NCI-H748 treated with DMSO at 0.1 percent for 48 hours (cell line): ENCODE measurements around the gene PLPP7.
"Not testable (repeated sequence)": the region's sequence is repeated elsewhere in the genome, so short reads cannot be mapped to it uniquely, and the experiment has no call there.

Experiments
- DNase-seq: peaks from one replicate; lab custom pipeline; 2025; lab: John Stamatoyannopoulos, UW

The PLPP7 gene

DNA sequence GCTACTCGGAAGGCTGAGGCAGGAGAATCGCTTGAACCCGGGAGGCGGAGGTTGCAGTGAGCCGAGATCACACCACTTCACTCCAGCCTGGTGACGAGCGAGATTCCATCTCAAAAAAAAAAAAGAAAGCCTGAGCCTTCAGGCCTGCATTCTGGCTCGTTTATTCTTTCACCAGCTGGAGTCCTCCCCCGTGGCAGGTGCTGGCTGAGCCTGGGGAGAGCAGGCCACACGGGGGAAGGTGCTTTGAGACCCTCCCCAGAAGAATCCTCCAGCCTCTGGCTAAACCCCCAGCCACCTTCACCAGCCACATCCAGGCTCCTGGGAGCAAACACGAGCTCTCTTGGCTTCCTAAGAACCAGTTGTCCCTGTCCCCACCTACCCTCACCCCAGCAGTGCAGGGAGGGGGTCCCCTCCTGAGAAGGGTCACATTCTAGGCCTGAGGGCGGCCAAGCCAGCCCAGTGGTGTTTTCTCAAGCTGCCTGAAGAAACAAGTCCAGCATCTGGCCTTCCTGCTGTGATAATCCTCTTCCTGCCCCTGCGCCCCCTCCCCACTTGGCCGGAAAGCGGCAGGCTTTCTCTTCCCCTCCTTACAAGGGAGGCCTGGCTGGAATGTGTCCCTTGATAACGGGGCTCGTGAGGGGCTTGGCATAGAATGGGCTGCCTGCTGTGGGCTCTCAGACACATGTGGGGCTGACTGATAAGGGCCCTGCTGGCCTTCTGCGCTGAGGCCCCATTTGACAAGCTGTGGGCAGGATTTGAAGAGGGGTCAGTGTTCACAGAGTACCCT, 41.5 kb downstream of the PLPP7 start:
- DNase-seq, result no peak

DNA sequence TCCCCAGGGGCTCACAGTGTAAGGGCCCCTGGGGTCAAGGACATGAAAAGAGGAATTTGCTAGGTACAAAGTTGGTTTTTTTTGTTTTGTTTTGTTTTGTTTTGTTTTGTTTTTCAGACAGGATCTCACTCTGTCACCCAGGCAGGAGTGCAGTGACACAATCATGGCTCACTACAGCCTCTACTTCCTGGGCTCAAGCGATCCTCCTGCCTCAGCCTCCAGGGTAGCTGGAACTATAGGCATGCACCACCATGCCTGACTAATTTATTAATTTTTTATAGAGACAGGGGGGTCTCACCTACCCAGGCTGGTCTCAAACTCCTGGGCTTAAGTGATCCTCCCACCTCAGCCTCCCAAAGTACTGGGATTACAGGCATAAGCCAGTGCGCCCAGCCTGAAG, 42.5 kb downstream of the PLPP7 start:
- DNase-seq, result not testable (repeated sequence)

DNA sequence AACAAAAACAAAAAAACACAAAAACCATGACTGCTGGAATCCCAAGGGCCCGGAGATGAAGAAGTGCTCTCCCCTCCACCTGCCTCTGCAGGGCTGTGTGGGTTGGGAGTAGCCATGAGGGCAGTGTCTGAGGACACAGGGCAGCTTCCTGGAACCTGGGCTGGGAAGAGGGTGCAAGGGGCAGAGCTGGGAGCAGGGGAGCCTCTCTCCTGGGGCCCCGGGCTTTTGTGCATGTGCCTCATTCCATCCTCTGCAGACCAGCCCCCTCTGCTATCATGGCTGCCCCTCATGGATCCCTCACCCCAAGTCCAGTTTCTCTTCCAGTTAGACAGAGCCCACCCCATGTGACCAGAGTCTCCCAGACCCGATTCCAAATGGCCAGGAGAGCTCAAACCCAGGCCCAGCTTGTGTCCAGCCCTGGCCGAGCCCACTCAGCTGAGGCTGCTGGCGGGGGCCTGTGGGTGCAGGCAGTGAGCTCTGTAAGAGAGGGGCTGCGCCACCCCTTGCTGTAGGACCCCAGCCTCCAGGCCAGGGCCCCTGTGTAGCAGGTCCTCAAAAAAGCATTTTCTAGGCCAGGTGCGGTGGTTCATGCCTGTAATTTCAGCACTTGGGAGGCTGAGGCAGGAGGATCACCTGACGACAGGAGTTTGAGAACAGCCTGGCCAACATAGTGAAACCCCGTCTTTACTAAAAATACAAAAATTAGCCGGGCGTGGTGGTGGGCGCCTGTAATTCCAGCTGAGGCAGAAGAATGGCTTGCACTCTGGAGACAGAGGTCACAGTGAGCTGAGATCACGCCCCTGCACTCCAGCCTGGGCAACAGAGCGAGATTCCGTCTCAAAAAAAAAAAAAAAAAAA, 44.5 kb downstream of the PLPP7 start:
- no peak for DNase-seq

DNA sequence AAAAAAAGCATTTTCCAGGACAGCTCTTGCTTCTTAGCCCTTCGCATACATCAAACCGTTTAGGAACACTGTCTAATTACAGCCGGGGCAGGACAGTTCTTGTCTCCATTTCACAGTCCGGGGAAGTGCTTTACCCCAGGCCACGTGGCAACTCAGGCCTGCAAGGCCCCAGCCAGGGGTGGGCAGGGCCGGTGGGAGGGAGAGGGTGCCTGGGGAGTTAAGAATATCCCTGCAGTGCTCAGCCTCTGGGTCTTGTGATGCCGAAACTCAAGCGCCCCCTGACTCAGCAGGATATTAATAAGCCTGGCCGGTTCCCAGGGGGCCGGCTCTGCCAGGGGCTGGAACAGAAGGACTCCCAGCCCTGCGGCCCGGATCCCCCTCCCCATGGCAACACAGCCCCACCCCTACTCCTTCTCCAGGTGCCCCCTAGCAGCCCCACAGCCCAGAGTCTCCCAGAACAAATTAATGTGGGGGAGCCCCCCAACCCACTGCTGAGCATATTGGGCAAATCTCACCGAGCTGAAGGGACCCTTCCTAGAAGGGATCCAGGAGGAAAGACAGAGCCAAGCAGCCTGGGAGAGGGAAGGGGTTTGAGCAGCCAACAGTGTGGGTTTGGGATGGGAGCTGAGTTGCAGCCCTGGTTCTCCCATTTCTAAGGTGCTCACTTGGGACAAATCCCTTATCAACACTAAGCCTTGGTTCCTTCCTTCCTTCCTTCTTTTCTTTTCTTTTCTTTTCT, 45.3 kb downstream of the PLPP7 start:
- DNase-seq, result no peak

DNA sequence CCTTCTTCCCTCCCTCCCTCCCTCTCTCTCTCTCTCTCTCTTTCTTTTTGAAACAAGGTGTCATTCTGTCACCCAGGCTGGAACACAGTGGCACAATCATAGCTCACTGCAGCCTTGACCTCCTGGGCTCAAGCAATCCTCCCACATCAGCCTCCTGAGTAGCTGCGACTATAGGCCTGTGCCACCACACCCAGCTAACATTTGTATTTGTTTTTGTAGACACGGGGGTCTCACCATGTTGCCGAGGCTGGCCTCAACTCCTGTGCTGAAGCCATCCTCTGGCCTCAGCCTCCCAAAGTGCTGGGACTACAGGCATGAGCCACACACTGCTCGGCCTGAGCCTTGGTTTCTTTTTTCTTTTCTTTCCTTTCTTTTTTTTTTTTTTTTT, 45.8 kb downstream of the PLPP7 start:
- no peak for DNase-seq

DNA sequence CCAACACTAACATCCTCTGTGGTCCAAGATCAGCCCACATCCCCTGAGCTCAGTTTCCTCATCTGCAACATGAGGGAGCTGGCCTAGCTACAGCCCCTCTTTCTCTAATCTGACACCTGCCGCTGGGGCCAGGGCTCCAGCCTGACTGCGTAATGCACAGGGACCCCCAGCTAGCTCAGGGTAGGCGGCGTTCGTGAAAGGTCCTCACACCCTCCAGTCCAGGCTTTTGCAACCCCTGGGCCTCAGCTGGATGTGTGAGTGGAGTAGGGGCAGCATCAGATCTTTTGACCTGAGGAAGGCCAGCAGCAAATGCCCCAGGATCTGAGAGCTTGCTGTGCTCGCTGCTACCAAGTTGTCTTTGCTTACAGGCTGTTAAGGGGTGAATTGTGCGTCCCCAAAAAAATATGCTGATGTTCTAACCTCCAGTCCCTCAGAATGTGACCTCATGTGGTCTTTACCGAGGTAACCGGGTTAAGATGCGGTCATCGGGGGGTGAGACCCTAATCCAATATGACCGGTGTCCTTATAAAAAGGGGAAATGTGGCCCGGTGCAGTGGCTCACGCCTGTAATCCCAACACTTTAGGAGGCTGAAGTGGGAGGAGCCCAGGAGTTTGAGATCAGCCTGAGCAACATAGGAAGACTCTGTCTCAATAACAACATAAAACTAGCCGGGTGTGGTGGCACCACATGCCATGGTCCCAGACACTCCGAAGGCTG, 47.8 kb downstream of the PLPP7 start:
- no peak for DNase-seq

DNA sequence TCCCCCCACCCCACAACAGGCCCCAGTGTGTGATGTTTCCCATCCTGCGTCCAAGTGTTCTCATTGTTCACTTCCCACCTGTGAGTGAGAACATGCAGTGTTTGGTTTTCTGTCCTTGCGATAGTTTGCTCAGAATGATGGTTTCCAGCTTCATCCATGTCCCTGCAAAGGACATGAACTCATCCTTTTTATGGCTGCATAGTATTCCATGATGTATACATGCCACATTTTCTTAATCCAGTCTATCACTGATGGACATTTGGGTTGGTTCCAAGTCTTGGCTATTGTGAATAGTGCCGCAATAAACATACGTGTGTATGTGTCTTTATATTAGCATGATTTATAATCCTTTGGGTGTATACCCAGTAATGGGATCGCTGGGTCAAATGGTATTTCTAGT, 49.7 kb downstream of the PLPP7 start:
- DNase-seq, result not testable (repeated sequence)

DNA sequence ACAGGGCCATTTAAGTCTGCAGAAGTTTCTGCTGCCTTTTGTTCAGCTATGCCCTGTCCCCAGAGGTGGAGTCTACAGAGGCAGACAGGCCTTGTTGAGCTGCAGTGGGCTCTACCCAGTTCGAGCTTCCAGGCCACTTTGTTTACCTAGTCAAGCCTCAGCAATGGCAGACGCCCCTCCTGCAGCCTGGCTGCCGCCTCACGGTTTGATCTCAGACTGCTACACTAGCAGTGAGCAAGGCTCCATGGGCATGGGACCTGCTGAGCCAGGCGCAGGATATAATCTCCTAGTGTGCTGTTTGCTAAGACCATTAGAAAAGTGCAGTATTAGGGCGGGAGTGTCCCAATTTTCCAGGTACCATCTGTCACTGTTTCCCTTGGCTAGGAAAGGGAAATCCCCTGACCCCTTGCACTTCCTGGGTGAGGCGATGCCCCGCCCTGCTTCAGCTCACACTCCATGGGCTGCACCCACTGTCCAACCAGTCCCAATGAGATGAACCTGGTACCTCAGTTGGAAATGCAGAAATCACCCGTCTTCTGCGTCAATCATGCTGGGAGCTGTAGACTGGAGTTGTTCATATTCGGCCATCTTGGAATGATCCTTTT, 55.5 kb downstream of the PLPP7 start:
- DNase-seq, result not testable (repeated sequence)

DNA sequence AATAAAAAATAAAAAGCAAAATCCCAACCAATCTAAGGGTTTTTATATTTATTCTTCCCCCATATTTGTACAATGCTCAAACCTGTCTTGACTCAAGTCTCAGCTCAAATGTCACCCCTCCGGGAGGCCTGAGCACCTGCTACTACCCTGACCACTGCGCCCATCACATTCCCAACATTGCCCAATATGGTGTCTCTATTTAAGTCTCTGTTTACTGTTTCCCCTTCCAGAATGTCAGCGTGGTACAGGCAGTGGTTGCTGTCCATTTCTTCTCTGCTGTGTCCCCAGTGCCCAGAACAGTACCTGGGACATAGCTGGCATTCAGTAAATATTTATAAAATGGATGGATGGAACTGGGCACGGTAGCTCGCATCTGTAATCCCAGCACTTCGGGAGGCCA, 57.0 kb downstream of the PLPP7 start:
- DNase-seq, result no peak

DNA sequence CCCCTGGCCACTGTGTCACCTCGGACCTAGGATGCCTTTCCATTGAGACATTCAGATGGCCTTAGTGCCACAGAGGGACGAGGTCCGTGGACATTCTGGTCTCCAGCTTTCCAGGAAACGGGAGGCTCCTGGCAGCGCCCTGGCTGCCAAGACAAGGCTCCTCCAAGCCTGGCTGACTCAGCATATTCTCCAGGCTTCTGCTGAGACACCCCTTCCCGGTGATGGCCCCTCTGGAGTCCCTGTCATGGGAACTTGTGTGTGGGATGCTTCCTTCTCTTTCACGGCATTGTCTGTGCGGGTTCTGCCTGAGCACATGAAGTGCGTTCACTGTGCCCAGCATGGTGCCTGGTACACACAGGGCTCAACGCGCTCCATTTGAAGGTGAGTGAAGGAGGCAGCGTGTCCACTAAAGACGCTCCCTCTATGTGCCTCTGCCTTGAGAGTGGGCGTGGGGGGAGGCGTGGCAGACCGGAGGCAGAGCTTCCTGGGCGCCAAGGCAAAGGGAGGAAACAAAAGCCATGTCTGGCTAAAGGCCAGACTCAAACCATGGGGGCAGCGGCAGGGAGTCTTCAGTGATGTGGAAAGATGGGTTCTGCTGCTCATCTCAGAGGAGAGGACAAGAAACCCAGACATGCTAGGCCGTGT, 58.0 kb downstream of the PLPP7 start:
- DNase-seq, result no peak

DNA sequence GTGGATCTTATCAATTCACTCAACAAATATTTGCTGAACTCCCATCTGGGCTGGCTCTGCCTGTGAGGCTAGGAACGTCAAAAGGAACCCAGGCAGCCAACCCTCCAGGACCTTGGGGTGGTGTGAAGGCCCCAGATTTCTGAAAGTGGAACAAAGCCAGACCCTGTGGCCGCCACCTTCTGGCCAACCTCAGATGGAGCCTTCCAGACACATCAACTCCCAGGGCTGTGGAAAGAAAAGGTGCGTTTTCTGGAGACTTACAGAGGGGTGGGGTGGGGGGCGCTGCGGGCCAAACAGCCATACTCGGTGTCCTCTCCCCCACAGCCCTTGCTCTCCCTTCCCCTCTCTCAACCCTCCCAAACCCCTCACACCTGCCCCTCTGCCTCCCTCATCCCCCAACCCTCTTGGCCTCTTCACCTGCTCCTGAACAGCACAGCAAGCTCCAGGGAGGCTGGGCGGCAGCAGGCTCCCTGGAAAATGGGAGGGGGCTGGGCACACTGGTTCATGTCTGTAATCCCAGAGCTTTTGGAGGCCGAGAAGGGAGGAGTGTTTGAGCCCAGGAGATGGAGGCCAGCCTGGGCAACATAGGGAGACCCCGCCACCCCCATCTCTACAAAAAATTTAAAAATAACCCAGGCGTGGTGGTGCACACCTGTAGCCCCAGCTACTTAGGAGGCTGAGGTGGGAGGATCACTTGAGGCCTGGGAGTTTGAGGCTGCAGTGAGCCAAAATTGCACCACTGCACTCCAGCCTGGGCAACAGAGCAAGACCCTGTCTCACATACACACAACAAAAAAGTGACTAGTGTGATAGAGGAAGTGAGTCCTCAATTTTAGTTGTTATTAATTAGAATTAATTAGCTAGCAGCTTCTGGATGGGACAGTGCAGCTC, 59.4 kb downstream of the PLPP7 start:
- DNase-seq, result no peak

DNA sequence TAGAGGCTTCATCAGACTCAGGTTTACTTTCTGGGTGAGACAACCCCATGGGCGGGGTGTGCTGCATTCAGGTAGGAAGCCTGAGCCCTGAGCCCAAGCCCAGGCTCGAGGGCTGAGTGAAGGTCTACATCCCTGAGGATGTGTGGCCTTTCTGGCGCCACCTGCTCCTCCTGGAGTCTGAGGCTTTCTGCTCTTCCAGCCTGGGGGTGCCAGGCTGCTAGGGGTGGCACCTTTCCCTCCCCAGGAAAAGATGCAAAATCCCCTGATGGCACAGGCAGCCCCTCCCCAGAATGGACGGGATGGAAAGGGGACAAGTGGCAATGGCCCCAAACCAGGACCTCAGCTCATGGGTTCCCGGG, 60.0 kb downstream of the PLPP7 start:
- no peak for DNase-seq

DNA sequence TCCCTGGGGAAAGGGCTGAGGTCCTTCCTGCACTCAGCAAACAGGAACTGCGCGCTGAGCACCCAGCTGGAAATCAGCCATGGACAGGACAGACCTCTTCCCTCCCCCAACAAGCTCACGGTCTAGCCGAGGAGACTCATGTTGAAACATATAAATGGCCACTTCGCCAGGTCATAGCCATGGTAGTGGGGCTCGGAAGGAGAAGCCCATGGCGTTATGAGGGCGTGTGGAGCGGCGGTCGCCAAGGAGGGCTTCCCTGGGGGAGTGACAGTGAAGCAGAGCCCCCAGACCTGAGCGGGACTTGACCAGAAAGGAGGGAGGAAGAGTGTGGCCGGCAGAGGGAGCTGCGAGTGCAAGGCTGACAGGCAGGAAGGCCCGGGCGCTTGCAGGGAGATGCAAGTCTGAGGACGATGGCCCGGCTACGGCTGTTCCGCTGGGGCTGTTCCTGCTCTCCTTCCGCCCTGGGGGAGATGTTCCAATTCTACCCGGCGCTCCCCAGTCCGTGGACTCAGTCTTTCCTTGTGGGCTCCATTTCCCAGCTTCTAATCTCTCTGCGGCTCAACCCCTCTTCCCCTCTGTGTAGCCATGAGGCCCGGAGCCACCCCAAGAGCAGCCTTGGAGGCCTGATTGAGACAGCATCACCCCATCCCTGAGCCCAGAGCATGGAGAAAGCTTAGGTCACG, 60.5 kb downstream of the PLPP7 start:
- peak; percentile 55 for DNase-seq

DNA sequence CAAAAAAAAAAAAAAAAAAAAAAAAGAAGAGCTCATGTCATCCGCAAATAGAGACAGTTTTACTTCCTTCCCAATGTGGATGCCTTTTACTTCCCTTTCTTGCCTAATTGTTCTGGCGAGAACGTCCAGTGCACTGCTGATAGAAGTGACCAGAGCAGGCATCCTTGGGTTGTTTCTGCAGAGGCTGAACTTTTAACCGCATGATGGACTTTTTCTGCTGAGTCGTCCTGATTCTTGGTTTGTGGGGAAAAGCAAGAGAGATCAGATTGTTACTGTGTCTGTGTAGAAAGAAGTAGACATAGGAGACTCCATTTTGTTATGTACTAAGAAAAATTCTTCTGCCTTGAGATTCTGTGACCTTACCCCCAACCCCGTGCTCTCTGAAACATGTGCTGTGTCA, 67.0 kb downstream of the PLPP7 start:
- DNase-seq, result not testable (repeated sequence)

DNA sequence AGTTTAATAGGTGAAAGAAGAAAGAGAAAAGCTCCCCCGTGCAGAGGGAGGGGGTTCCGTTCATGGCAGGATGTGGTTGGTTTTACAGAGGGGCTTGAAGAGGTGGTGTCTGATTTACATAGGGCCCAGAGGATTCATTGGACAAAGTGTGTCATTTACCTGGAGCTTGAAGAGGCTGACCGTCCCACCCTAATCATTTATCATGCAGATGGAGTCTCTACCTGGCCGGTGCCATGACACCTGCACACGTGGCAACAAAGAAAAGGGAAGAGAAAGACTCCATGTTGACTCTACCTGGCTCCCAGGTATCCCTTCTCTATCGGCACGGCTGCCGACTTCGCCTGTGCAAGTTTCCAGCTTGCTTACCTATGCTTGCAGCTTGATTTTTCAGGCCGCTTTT, 69.0 kb downstream of the PLPP7 start:
- DNase-seq, result no peak
